ENCODE measurements around the gene RPL3.

RPL3 gene

GRCh38 chr22:39316440-39317083 lies 2.9 kb downstream of the RPL3 start:
- DNase-seq = peak; percentile 69

DNA sequence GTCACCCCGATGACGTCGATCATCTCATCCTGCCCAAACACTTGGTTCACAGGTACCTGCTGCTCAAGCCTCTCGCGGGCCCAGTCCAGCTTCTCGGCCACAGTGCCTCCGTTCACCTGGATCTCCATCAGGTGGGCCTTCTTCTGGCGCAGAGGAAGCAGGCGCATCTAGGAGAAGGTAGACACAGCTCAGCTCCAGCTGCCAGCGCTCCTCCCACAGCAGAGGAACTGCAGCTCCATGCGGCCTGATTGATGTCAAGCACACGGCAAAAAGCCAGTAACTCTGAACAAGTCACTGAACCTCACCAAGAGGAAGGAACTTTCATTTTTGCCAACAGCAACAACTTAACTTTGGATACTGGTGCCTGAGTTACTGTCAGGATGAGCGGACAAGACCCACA lies 4.0 kb downstream of the RPL3 start:
- DNase-seq = no peak

DNA sequence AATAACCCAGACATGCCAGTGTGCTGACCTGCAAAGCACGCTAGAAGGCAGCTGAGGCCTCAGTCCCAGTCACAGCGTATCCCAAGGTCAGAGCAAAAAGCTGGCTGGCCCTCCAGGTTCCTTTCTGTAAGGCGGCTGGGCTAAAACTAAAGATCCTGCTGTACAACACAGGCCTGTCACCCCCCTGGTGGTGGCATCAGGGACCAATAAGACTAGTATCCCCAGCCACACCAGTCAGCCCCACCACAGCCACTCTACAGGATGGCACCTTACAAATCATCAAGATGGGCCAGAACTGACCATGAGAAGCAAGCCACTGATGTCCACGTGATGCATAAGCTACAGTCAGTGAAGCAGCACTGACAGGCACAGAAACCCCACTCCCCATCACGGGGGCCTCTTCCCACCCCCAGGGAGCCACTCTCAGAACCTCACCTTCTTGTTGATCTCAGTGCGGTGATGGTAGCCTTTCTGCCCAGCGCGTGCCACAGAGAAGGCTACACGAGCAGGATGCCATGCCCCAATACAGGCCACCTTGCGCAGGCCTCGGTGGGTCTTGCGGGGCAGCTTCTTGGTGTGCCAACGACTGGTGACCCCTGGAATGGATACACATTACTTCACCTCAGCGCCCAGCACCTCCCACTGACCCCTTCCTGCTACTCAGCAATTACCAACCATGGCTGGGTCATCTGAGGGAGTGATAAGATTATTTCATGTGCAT lies 5.0 kb downstream of the RPL3 start:
- DNase-seq = no peak

- DNase-seq = no peak
These were observed 6.0 kb downstream of the RPL3 start for GRCh38 chr22:39313258-39314001.

- DNase-seq = no peak
These were observed 7.0 kb downstream of the RPL3 start for GRCh38 chr22:39312410-39312809.

- DNase-seq = no peak
These were observed 7.6 kb downstream of the RPL3 start for GRCh38 chr22:39311592-39312400.

DNA sequence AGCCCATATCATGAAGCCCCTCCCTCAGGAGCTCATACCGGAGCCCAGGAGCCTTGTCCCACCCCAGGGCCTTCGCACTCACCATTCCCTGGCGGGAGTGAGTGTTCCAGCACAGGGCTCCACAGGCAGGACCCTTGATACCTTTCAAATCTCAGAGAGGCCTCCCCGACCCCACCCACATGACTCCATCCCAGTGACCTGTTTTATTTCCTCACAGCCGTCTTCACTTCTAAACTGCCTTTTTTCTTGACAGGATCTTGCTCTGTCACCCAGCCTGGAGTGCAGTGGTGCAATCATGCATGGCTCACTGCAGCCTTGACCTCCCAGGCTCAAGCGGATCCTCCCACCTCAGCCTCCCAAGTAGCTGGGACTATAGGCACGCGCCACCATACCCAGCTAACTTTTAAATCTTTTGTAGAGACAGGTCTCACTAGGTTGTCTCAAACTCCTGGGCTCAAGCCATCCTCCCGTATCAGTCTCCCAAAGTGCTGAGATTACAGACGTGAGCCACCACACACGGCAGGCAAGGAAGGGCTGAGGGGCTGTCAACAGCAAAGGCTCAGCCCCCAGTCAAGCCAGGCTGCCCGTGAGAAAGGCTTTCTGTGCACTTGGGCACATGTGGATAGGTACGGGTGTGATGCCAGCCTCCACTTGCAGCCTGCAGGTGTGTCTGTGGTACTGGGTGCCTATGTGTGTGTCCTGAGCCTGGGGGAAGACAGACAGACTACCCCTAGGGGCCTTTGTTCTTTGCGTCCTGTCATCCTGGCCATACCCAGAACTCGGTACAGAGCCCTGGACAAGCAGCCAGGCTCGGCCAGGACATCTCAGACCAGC lies 9.3 kb downstream of the RPL3 start:
- no peak for DNase-seq

DNA sequence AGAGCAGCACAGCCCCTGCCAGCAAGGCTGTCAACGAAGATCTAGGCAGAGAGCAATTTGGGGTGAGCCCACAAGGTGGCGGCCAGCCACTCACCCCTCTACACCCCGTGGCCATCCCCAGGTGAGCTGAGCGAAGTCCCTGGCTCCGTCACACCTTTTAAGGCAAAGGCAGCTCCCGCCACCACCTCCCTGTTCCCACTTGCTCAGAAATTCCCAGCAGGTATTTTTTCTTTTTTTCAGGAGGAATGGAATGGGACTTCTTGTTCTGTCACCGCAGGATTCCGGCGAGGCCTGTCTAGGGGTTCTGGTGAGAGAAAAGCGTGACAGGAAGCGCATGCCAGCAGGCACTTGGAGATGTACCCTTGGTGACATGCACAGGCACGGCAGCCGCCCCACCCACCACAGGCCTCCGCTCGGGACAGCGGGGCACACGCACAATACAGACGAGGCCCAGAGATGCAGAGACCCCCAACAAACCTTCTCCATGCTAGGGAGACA lies 10.0 kb downstream of the RPL3 start:
- no peak for DNase-seq

DNA sequence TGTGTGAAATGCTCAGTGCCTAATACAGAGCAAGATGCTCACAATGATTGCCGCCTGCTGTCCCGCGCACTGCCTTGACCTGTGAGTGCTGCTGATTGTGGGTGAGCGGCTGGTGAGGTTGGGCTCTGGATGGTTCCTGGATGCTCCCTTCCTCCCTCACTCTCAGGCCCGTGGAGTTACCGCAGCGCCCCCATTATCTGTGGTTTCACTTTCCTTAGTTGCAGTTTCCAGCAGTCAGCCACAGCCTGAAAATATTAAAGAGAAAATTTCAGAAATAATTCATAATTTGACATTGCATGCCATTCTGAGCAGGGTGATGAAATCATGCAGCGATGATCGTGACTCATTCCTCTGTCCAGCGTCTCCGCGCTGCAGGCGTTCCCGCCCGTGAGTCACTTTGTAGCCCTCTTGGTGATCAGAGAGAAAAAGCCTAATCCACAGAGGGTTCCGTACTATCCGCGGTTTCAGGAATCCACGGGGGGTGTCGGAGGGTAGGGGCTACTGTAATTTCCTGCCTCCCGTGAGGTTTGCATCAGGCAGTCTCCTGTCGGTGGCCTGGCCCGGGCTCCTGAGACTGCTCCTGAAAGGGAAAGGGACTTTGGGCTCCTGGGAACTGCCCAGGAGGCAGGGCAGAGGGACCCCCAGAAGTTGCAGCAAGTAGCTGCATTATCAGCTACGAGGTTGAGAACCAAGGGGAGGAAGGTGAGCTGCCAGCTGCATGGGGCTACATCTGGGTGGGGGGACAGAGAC lies 10.6 kb downstream of the RPL3 start:
- DNase-seq = no peak

DNA sequence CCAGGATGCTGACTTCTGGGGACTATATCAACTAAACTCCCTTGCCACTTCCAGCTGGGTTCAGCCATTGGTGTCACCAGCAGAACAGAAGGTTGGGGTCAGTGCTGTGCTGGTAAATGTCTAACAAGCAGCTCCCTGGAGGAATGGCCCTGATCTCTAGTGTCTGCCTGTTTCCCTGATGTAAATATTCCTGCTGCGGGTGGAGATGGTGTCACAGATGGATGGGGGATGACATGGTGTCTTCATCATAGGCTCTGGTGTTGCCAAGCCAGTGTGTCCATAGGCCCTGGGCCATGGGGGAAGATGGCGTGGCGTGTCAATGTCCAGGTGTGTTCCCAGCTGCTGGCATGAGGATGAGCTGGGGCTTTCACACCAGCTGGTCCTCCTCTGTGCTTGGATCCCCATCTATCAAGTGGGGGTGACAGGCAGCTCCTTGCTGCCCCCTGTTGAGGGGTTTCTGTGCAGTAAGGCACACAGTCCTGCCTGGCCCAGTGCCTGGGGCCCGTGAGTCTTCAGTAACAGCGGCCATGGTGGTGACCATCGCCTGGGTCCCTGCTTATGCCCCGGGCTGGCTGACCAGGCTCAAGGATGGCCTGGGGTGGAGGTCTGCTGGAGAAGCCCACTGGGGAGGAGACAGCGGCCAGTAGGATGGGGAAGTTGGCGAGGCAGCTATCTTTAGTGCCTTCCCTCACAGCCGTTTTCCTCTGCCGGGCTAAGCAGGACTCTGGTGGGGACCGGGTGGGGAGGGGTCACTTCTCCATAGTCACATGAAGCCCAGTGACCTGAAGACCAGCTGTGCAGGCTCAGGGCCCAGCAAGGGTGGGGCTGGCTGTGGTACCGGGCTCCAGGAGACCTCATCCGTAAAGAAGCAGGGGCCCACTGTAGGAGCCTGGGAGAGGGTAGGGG lies 12.7 kb downstream of the RPL3 start:
- DNase-seq = peak; percentile 27

DNA sequence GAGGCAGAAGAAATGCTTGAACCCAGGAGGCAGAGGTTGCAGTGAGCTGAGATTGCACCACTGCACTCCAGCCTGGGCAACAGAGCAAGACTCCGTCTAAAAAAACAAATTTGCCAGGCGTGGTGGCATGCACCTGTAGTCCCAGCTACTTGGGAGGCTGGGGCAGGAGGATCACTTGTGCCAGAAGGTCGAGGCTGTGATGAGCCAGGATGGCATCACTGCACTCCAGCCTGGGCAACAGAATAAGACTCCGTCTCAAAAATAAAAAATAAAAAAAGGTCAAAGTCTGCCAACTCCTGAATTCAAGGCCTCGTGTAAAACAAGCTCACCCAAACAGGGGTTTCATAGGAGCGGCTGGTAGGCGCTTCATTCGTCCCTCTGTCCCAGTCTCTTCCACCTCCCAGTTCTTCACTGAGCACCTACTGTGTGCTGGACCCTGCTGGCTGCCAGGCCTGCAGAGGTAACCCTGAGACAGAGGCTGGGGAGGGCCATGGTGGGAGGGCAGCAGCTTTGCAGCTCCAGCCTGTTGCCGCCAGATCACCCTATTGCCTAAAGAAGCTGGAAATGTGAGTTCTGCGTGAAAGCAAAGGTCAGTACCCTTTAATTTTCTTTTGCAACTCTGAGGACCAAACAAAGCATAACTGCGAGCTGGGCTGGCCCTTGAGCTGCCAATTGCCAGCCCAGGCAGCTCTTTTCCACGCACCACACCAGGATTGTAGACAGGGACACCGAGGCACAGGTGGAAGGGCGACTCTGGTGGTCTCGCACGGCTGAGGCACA lies 15.3 kb downstream of the RPL3 start:
- DNase-seq = no peak

DNA sequence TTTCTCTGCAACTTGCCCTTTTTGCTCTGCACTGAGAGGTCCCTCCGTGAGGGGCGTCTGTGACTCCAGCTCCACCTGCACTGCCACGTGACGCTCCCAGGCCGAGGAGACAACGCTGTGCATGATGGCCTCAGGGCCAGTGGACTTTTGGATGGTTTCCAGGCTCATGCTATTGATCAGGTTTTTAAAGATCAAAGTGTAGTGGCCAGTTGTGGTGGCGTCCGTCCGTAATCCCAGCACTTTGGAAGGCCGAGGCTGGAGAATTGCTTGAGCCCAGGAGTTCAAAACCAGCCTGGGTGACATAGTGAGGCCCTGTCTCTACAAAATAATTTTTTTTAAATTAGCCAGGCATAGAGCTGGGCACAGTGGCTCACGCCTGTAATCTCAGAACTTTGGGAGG lies 16.1 kb downstream of the RPL3 start:
- DNase-seq = no peak

- no peak for DNase-seq
These were observed 16.9 kb downstream of the RPL3 start for GRCh38 chr22:39302431-39302960.

- no peak for DNase-seq
These were observed 17.5 kb downstream of the RPL3 start for GRCh38 chr22:39301926-39302325.

DNA sequence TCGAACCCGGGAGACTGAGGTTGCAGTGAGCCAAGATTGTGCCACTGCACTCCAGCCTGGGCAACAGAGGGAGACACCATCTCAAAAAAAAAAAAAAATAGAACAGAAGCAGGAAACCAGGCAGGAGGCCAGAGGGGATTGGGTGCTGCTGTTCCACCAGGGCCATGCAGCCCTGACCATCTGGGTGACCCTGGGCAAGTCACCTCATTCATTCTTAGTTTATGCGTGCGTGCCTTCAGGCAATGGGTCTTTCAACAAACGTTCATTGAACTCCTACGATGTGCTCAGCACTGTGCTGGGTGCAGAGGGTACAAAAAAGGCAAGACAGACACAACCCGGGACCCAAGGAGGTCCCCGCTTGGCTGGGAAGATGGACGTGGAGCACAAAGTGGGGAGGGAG lies 18.3 kb downstream of the RPL3 start:
- DNase-seq = no peak

DNA sequence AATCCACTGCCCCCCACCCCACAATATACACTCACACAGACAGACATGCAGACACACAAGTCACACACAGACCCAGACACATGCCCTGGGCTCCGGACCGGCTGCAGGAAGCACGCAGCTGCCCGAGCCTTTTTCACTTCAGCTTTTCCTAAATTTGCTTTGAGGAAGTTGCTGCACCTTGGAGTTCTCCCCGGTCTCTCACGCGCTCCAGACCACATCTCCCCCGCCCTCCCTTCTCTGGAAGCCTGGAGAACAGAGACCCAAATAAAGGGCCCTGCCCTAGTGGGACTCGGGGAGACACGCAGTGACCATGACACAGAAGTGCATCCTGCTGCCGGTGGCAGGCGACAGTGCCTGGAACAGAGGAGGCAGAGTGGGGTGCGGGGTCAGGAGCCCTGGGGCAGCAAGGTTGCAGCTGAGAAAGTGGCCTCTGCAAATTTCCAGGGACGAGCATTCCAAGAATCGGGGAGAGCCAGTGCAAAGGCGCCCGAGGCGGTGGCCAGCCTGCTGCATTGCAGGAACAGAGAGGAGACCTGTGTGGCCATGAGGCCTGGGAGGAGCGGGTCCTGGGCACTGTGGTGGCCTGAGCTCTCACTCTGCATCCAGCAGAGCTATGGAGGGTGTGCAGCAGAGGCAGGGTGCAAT lies 19.1 kb downstream of the RPL3 start:
- no peak for DNase-seq

DNA sequence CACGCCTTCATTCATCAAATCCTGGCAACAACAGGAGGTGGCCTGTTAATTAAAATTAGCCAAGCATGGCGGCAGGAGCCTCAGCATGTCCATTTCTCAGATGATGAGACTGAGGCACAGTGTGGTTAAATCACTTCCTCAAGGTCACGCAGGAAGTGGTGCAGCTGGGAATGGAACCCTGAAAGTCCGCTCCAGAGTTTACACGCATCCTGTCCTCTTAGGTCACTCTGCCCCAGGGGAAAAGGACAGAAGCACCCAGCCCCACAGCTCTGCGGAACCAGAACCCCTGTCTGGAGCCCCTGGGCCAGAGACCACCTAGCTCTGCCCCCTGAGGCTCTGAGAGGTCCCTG lies 19.6 kb downstream of the RPL3 start:
- DNase-seq = no peak

DNA sequence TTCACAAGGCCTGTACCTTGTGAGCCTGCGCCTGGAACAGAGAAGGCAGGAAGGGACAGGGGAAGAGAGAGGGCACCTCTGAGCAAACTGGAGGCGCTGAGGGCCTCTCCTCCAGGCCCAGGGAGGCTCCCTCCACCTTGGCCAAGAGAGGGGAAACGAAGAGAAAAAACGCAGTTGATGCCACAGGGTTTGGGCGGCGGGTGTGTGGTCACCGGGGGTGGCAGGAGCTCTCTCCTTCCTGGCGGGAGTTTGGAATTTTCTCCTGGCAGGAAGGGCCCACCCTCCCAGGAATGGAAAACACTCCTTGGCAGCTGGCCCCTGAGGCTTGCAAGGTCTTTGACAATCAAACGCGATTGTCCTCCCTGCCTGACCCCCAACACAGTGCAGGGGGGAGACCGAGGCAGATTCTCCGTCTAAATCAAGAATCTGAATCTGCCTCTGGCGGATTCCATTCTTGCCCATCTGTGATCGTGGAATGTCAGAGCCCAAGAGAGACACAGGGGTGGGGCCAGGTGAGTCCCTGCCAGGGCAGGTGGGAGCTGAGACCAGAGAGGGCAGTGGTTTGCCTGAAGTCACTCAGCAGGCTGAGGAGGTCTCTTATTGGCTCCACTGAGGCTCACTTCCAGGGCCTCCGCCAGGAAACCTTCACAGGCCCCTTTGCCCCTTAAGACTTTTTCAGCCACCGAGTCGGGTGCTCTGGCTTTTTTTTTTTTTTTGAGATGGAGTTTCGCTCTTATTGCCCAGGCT lies 21.0 kb downstream of the RPL3 start:
- DNase-seq = no peak
